GM18505 (cell line): ENCODE measurements around the gene TNIK.

Experiments
- ATAC-seq: cut with Tn5 transposase; IDR thresholded peaks from one replicate; pipeline ENCODE4 v1.9.1; 2021; ENCODE audit not compliant: unreplicated experiment
- POLR2A ChIP-seq: IDR thresholded peaks from 4 replicates; pipeline ENCODE4 v1.6.1; 2011; ENCODE audit warnings: borderline replicate concordance; ENCODE audit not compliant: insufficient read depth, insufficient read length; ENCODE audit errors: extremely low read depth

Gene TNIK

GRCh38 chr3:171354706-171355582 lies 105.3 kb downstream of the TNIK start:
- TF ChIP-seq POLR2A: no peak
- ATAC-seq: no peak

GRCh38 chr3:171354049-171354705 lies 106.0 kb downstream of the TNIK start:
- no peak for ATAC-seq
- no peak for TF ChIP-seq POLR2A

GRCh38 chr3:171353423-171353822 lies 106.8 kb downstream of the TNIK start:
- no peak for TF ChIP-seq POLR2A
- no peak for ATAC-seq

GRCh38 chr3:171352387-171352935 lies 107.7 kb downstream of the TNIK start:
- no peak for TF ChIP-seq POLR2A
- no peak for ATAC-seq

- no peak for ATAC-seq
- TF ChIP-seq POLR2A: no peak
Observed at GRCh38 chr3:171351676-171352075, 108.5 kb downstream of the TNIK start.

- no peak for TF ChIP-seq POLR2A
Observed at GRCh38 chr3:171350364-171350763, 109.8 kb downstream of the TNIK start.

GRCh38 chr3:171349392-171349791 lies 110.8 kb downstream of the TNIK start:
- no peak for TF ChIP-seq POLR2A

More at GRCh38 chr3:171350364-171350763, 109.8 kb downstream of the TNIK start:
- ATAC-seq: no peak

GRCh38 chr3:171348121-171348520 lies 112.1 kb downstream of the TNIK start:
- ATAC-seq: peak; percentile 10
- no peak for TF ChIP-seq POLR2A

More at GRCh38 chr3:171349392-171349791, 110.8 kb downstream of the TNIK start:
- ATAC-seq: no peak

- peak; percentile 64 for ATAC-seq
Observed at GRCh38 chr3:171347301-171348039, 112.7 kb downstream of the TNIK start.

GRCh38 chr3:171346582-171347300 lies 113.5 kb downstream of the TNIK start:
- TF ChIP-seq POLR2A: no peak
- ATAC-seq: no peak

More at GRCh38 chr3:171347301-171348039, 112.7 kb downstream of the TNIK start:
- TF ChIP-seq POLR2A: peak; percentile 14

- no peak for TF ChIP-seq POLR2A
- ATAC-seq: no peak
Observed at GRCh38 chr3:171346019-171346418, 114.2 kb downstream of the TNIK start.

- no peak for ATAC-seq
- no peak for TF ChIP-seq POLR2A
Observed at GRCh38 chr3:171345107-171345843, 114.9 kb downstream of the TNIK start.
